ENCODE results near the gene ANXA2R. TPM values are rescaled to one million over a fixed set of nuclear protein-coding genes. Genes with fewer than 3 reads are reported as not detected.

ANXA2R gene
- polyA plus RNA-seq, 2 donors: 2.3 to 2.4 TPM

GRCh38 chr5:43006424-43007202 lies 33.5 kb downstream of the ANXA2R start:
- Histone ChIP-seq H3K4me1 (ENCODE audit: control insufficient read depth in 2 of 2, insufficient read depth in 2 of 2, low read length in 1 of 2) (no peaks in the 10 kb centered on the region), H3K27ac (ENCODE audit: low read depth in 2 of 2, low read length in 1 of 2) (no peak overlapping the region), H3K27me3 (ENCODE audit: control insufficient read depth in 1 of 2, insufficient read depth in 2 of 2, low read length in 2 of 2) (no peaks in the 10 kb centered on the region), H3K36me3 (ENCODE audit: control insufficient read depth in 2 of 2, insufficient read depth in 2 of 2, low read length in 1 of 2) (no peaks in the 10 kb centered on the region), H3K4me3 (ENCODE audit: low read depth in 1 of 2, low read length in 2 of 2) (no peak overlapping the region), H3K9me3 (ENCODE audit: control insufficient read depth in 2 of 2, insufficient read depth in 1 of 2, low read depth in 1 of 2, low read length in 1 of 2) (no peaks in the 10 kb centered on the region)
- 69 to 82% methylated on average over 19 of the region's 19 CpGs for WGBS, 2 donors

GRCh38 chr5:43005031-43005430 lies 35.1 kb downstream of the ANXA2R start:
- no peaks in the 10 kb centered on the region for H3K36me3 ChIP-seq (ENCODE audit: control insufficient read depth in 2 of 2, insufficient read depth in 2 of 2, low read length in 1 of 2)
- no peaks in the 10 kb centered on the region for H3K9me3 ChIP-seq (ENCODE audit: control insufficient read depth in 2 of 2, insufficient read depth in 1 of 2, low read depth in 1 of 2, low read length in 1 of 2)
- no peak overlapping the region for H3K27ac ChIP-seq (ENCODE audit: low read depth in 2 of 2, low read length in 1 of 2)
- WGBS, 2 donors: 91% methylated on average over 4 of the region's 4 CpGs
- H3K27me3 ChIP-seq (ENCODE audit: control insufficient read depth in 1 of 2, insufficient read depth in 2 of 2, low read length in 2 of 2): peaks cover 0 to 3% of the 10 kb centered on the region in 2 donors
- H3K4me3 ChIP-seq (ENCODE audit: low read depth in 1 of 2, low read length in 2 of 2): no peak overlapping the region
- peaks cover 0 to 4% of the 10 kb centered on the region in 2 donors for H3K4me1 ChIP-seq (ENCODE audit: control insufficient read depth in 2 of 2, insufficient read depth in 2 of 2, low read length in 1 of 2)

GRCh38 chr5:43001748-43002147 lies 38.4 kb downstream of the ANXA2R start:
- no peaks in the 10 kb centered on the region for H3K36me3 ChIP-seq (ENCODE audit: control insufficient read depth in 2 of 2, insufficient read depth in 2 of 2, low read length in 1 of 2)
- H3K27ac ChIP-seq (ENCODE audit: low read depth in 2 of 2, low read length in 1 of 2): no peak overlapping the region
- peaks cover 0 to 3% of the 10 kb centered on the region in 2 donors for H3K9me3 ChIP-seq (ENCODE audit: control insufficient read depth in 2 of 2, insufficient read depth in 1 of 2, low read depth in 1 of 2, low read length in 1 of 2)
- no peak overlapping the region for H3K4me3 ChIP-seq (ENCODE audit: low read depth in 1 of 2, low read length in 2 of 2)
- peaks cover 0 to 4% of the 10 kb centered on the region in 2 donors for H3K4me1 ChIP-seq (ENCODE audit: control insufficient read depth in 2 of 2, insufficient read depth in 2 of 2, low read length in 1 of 2)
- H3K27me3 ChIP-seq (ENCODE audit: control insufficient read depth in 1 of 2, insufficient read depth in 2 of 2, low read length in 2 of 2): peaks cover 0 to 6% of the 10 kb centered on the region in 2 donors

DNA sequence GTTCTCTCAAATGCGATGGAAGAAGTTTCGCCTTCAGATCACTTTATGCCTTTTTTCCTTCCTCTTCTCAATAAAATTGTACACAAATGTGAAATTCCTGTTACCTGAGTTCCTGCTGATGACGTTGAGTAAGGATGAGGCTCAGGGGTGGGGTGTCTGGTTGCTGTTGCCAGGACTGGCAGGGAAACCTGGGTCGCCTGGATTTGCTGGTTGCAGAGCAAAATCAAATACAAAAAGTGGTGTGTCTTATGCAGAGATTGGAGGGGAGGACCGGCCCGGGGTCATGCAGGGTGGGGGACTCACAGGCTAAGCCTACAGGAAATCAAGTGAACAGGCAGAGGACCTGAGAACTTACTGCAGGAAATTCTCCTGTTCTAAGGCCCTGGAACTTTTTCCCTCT lies 39.2 kb downstream of the ANXA2R start:
- H3K9me3 ChIP-seq (ENCODE audit: control insufficient read depth in 2 of 2, insufficient read depth in 1 of 2, low read depth in 1 of 2, low read length in 1 of 2): peaks cover 0 to 3% of the 10 kb centered on the region in 2 donors
- no peaks in the 10 kb centered on the region for H3K36me3 ChIP-seq (ENCODE audit: control insufficient read depth in 2 of 2, insufficient read depth in 2 of 2, low read length in 1 of 2)
- WGBS, 2 donors: 36% methylated on average over 6 of the region's 6 CpGs
- peaks cover 0 to 4% of the 10 kb centered on the region in 2 donors for H3K4me1 ChIP-seq (ENCODE audit: control insufficient read depth in 2 of 2, insufficient read depth in 2 of 2, low read length in 1 of 2)
- no peak overlapping the region for H3K27ac ChIP-seq (ENCODE audit: low read depth in 2 of 2, low read length in 1 of 2)
- H3K4me3 ChIP-seq (ENCODE audit: low read depth in 1 of 2, low read length in 2 of 2): no peak overlapping the region
- H3K27me3 ChIP-seq (ENCODE audit: control insufficient read depth in 1 of 2, insufficient read depth in 2 of 2, low read length in 2 of 2): peaks cover 0 to 6% of the 10 kb centered on the region in 2 donors

DNA sequence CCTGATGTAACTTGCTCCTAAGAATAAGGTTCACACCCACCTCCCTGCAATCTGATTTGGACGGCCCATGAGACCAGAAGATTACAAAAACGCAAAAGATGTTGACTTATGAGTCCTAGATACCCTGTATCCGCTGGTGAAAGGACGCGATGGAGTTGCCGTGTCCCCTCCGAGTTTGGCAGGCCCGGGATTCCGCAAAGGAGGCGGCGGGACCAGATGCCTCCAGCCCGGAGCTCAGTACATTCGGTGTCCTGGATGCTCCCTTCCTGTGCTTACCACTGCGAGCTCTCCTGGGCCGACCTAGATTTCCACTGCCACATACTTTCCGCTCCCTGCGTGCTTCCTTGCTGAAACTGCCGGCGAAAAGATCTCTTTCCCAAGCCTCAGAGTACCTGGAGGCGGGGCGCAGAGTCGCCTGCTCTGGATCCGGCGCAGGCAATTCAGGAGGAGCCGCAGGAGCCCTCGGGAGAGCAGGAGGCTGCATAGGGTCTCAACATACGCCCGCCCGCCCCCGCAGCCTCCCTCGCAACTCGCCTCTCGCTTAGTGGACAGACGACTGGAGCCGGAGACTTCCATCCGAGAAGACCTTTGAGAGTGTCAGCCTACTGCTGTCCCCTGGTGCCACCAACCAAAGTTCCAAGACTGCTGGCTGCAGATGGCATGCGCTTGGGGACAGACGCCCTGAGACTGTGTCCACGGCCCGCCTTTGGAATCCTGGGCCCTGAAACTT lies 39.8 kb downstream of the ANXA2R start:
- H3K4me3 ChIP-seq (ENCODE audit: low read depth in 1 of 2, low read length in 2 of 2): peak overlapping the region; percentile 30 to 40
- H3K36me3 ChIP-seq (ENCODE audit: control insufficient read depth in 2 of 2, insufficient read depth in 2 of 2, low read length in 1 of 2): no peaks in the 10 kb centered on the region
- 13 to 16% methylated on average over 40 of the region's 40 CpGs for WGBS, 2 donors

DNA sequence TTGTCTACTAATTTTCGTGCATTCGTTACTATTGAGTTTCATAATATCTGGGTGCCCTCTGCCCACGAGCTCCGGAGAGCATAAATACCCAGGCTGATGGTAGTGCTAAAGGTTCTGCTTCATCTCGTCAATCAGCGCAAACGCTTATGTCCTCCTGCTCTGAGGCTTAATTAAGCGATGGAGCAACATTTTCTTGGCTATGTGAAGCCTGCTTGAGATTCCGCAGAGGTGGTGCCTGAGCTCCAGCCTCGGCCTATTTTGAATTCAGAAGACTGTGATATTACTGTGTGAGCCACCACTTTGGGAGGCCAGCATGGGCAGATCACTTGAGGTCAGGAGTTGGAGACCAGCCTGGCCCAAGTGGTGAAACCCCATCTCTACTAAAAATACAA lies 44.8 kb downstream of the ANXA2R start:
- H3K4me3 ChIP-seq (ENCODE audit: low read depth in 1 of 2, low read length in 2 of 2): peak overlapping the region in 1 of 2 donors; percentile 64
- 12 to 13% methylated on average over 10 of the region's 10 CpGs for WGBS, 2 donors
- H3K27me3 ChIP-seq (ENCODE audit: control insufficient read depth in 1 of 2, insufficient read depth in 2 of 2, low read length in 2 of 2): peaks cover 3 to 17% of the 10 kb centered on the region in 2 donors
- H3K27ac ChIP-seq (ENCODE audit: low read depth in 2 of 2, low read length in 1 of 2): peak overlapping the region; percentile 15 to 52
- H3K36me3 ChIP-seq (ENCODE audit: control insufficient read depth in 2 of 2, insufficient read depth in 2 of 2, low read length in 1 of 2): no peaks in the 10 kb centered on the region
- H3K9me3 ChIP-seq (ENCODE audit: control insufficient read depth in 2 of 2, insufficient read depth in 1 of 2, low read depth in 1 of 2, low read length in 1 of 2): peaks cover 0 to 12% of the 10 kb centered on the region in 2 donors
- H3K4me1 ChIP-seq (ENCODE audit: control insufficient read depth in 2 of 2, insufficient read depth in 2 of 2, low read length in 1 of 2): peaks cover 2 to 3% of the 10 kb centered on the region in 2 donors

More for the DNA sequence above, 39.8 kb downstream of the ANXA2R start:
- Histone ChIP-seq H3K27me3 (ENCODE audit: control insufficient read depth in 1 of 2, insufficient read depth in 2 of 2, low read length in 2 of 2) (peaks cover 0 to 6% of the 10 kb centered on the region in 2 donors), H3K4me1 (ENCODE audit: control insufficient read depth in 2 of 2, insufficient read depth in 2 of 2, low read length in 1 of 2) (peaks cover 0 to 4% of the 10 kb centered on the region in 2 donors), H3K9me3 (ENCODE audit: control insufficient read depth in 2 of 2, insufficient read depth in 1 of 2, low read depth in 1 of 2, low read length in 1 of 2) (peaks cover 0 to 3% of the 10 kb centered on the region in 2 donors), H3K27ac (ENCODE audit: low read depth in 2 of 2, low read length in 1 of 2) (peak overlapping the region in 1 of 2 donors; percentile 67)

DNA sequence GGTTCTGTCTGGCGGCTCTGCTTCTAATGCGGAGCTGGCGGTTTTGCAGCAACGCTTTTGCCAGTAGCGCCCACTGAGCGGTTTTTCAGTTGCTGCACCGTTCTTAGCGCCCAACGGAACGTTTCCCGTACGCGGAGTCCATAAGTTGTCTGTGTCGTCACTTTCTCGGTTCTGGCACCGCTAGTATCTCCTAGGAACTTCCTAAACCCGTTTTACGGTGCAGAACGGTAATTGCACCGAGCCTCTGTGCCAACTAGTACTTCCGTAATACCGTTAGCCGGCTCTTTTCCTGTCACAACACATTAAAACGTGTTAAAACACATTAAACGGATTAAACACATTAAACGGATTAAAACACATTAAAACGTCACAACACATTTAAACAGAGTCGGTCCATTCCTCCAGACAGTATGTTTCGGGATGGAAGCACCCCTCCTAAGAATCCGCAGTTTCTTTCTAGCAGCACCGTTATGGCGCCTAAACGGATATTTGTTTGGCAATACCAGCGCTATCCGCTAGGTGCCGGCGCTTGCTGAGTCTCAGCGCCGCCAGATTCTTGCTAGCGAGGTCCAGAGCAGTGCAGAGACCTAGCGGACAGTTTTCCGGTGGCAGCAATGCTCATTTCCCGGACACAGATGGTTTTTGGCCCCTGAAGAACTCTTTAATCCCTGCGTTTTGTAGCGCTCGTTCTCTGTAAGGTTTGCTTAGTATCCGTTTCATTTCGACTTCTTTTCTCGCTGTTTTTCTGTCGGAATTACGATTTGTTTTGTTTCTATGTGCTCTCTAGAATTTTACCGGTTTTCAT lies 45.4 kb downstream of the ANXA2R start:
- Histone ChIP-seq H3K4me3 (ENCODE audit: low read depth in 1 of 2, low read length in 2 of 2) (peak overlapping the region; percentile 13 to 64), H3K27me3 (ENCODE audit: control insufficient read depth in 1 of 2, insufficient read depth in 2 of 2, low read length in 2 of 2) (peaks cover 3 to 13% of the 10 kb centered on the region in 2 donors), H3K4me1 (ENCODE audit: control insufficient read depth in 2 of 2, insufficient read depth in 2 of 2, low read length in 1 of 2) (peaks cover 2% of the 10 kb centered on the region in 2 donors), H3K9me3 (ENCODE audit: control insufficient read depth in 2 of 2, insufficient read depth in 1 of 2, low read depth in 1 of 2, low read length in 1 of 2) (peaks cover 0 to 12% of the 10 kb centered on the region in 2 donors), H3K27ac (ENCODE audit: low read depth in 2 of 2, low read length in 1 of 2) (peak overlapping the region; percentile 42 to 78), H3K36me3 (ENCODE audit: control insufficient read depth in 2 of 2, insufficient read depth in 2 of 2, low read length in 1 of 2) (no peaks in the 10 kb centered on the region)
- 6 to 7% methylated on average over 52 of the region's 52 CpGs for WGBS, 2 donors

- Histone ChIP-seq H3K4me3 (ENCODE audit: low read depth in 1 of 2, low read length in 2 of 2) (peak overlapping the region; percentile 13 to 64), H3K36me3 (ENCODE audit: control insufficient read depth in 2 of 2, insufficient read depth in 2 of 2, low read length in 1 of 2) (no peaks in the 10 kb centered on the region), H3K9me3 (ENCODE audit: control insufficient read depth in 2 of 2, insufficient read depth in 1 of 2, low read depth in 1 of 2, low read length in 1 of 2) (peaks cover 0 to 12% of the 10 kb centered on the region in 2 donors), H3K4me1 (ENCODE audit: control insufficient read depth in 2 of 2, insufficient read depth in 2 of 2, low read length in 1 of 2) (peaks cover 2% of the 10 kb centered on the region in 2 donors), H3K27me3 (ENCODE audit: control insufficient read depth in 1 of 2, insufficient read depth in 2 of 2, low read length in 2 of 2) (peaks cover 3 to 13% of the 10 kb centered on the region in 2 donors), H3K27ac (ENCODE audit: low read depth in 2 of 2, low read length in 1 of 2) (peak overlapping the region; percentile 78 to 88)
- WGBS, 2 donors: 19 to 23% methylated on average over 6 of the region's 6 CpGs
Measured at GRCh38 chr5:42994246-42994554, 45.9 kb downstream of the ANXA2R start.

DNA sequence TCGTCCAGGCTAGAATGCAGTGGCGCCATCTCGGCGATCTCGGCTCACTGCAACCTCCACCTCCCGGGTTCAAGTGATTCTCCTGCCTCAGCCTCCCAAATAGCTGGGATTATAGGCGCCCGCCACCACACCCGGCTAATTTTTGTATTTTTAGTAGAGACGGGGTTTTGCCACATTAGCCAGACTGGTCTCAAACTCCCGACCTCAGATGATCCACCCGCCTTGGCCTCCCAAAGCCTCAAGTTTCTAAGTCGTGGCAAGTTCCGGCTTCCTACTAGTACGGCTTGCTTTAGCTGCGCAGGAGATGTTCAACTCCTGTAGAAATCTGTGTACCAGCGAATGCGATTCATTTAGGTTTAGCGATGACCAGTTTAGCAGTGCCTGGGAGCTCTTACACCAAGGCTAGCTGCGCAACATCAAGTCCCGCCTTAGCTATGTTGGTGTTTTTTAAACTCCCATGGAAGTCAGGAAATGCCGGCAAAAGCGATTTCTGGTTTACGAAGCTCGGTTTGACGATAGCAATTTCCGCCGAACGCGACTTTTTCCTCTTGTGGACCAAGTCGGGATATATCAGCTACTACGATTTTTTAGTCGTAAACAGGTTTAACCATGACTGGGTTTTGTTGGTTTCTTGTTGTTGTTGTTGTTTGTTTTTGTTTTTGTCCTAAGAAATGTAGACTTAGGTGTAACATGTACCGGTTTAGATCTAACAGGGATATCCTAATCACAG lies 46.4 kb downstream of the ANXA2R start:
- Histone ChIP-seq H3K36me3 (ENCODE audit: control insufficient read depth in 2 of 2, insufficient read depth in 2 of 2, low read length in 1 of 2) (no peaks in the 10 kb centered on the region), H3K4me3 (ENCODE audit: low read depth in 1 of 2, low read length in 2 of 2) (peak overlapping the region in 1 of 2 donors; percentile 64), H3K9me3 (ENCODE audit: control insufficient read depth in 2 of 2, insufficient read depth in 1 of 2, low read depth in 1 of 2, low read length in 1 of 2) (peaks cover 0 to 12% of the 10 kb centered on the region in 2 donors), H3K27ac (ENCODE audit: low read depth in 2 of 2, low read length in 1 of 2) (peak overlapping the region; percentile 87 to 88), H3K27me3 (ENCODE audit: control insufficient read depth in 1 of 2, insufficient read depth in 2 of 2, low read length in 2 of 2) (peaks cover 3 to 11% of the 10 kb centered on the region in 2 donors), H3K4me1 (ENCODE audit: control insufficient read depth in 2 of 2, insufficient read depth in 2 of 2, low read length in 1 of 2) (peaks cover 2% of the 10 kb centered on the region in 2 donors)
- 14 to 17% methylated on average over 34 of the region's 34 CpGs for WGBS, 2 donors

Data from esophagus (tissue), 2 donors.